ENCODE data around the gene KANSL1. TPM values are rescaled to one million over a fixed set of nuclear protein-coding genes. Genes with fewer than 3 reads are reported as not detected.

The KANSL1 gene
- total and polyA plus RNA-seq, 2 experiments from 2014 or later, result 37.3 to 84.3 TPM

- no peak overlapping the region for H2AFZ ChIP-seq
- TF ChIP-seq, protein P1, sequence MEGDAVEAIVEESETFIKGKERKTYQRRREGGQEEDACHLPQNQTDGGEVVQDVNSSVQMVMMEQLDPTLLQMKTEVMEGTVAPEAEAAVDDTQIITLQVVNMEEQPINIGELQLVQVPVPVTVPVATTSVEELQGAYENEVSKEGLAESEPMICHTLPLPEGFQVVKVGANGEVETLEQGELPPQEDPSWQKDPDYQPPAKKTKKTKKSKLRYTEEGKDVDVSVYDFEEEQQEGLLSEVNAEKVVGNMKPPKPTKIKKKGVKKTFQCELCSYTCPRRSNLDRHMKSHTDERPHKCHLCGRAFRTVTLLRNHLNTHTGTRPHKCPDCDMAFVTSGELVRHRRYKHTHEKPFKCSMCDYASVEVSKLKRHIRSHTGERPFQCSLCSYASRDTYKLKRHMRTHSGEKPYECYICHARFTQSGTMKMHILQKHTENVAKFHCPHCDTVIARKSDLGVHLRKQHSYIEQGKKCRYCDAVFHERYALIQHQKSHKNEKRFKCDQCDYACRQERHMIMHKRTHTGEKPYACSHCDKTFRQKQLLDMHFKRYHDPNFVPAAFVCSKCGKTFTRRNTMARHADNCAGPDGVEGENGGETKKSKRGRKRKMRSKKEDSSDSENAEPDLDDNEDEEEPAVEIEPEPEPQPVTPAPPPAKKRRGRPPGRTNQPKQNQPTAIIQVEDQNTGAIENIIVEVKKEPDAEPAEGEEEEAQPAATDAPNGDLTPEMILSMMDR (IDR thresholded peaks at IDR 0.05; ENCODE audit: poor library complexity), result no peak
- no peak for TF ChIP-seq EZH2 (IDR thresholded peaks at IDR 0.05; ENCODE audit: borderline replicate concordance)
- TF ChIP-seq EZH2phosphoT487 (IDR thresholded peaks at IDR 0.05; ENCODE audit: low read depth, severe bottlenecking, unreplicated experiment), result no peak
- H3K27ac ChIP-seq, result no peak overlapping the region
- H4K20me1 ChIP-seq (ENCODE audit: insufficient read depth, poor library complexity, severe bottlenecking), result peaks cover 2% of the 10 kb centered on the region
- no peaks in the 10 kb centered on the region for H3K9me3 ChIP-seq (ENCODE audit: low read depth)
- H3K36me3 ChIP-seq (replicated peaks; ENCODE audit: insufficient read depth, low read depth), result no peaks in the 10 kb centered on the region
- H3K79me2 ChIP-seq, result peaks cover 68% of the 10 kb centered on the region
- WGBS (ENCODE audit: low lambda C conversion rate, missing lambda C conversion rate), result 77% methylated on average over 4 of the region's 4 CpGs
- no peaks in the 10 kb centered on the region for H3K27me3 ChIP-seq
- peaks cover under 1% of the 10 kb centered on the region for H3K4me1 ChIP-seq (ENCODE audit: insufficient read depth)
- DNase-seq (ENCODE audit: low spot score), result no peak
- H3K4me3 ChIP-seq, result no peak overlapping the region
- no peaks in the 10 kb centered on the region for H3K9me2 ChIP-seq (replicated peaks; ENCODE audit: insufficient read depth)
- H3K4me2 ChIP-seq, result no peak overlapping the region
These were observed 136.4 kb downstream of the KANSL1 start for GRCh38 chr17:46056800-46057304.

DNA sequence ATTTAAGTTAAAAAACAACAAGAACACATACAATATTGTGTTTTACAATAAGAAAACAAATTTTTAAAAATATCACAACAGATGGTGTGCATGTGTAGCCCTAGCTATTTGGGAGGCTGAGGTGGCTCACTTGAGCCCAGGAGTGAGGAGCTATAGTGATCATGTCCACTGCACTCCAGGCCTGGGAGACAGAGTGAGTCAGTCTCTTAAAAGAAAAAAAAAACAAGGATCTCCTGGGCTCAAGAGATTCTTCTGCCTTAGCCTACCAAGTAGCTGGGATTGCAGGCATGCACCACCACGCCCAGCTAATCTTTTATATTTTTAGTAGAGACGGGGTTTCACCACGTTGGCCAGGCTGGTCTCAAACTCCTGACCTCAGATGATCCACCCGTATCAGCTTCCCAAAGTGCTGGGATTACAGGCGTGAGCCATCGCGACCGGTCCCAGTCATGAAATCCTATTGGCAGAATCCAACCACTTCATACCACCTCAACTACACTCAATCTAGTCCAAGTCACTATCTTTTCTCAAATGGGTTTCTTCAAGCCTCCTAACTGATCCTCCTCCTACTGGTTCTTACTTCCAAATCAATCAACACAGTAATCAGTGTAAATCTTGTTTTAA lies 139.2 kb downstream of the KANSL1 start:
- Histone ChIP-seq H2AFZ (no peak overlapping the region), H3K4me1 (ENCODE audit: insufficient read depth) (peaks cover 4% of the 10 kb centered on the region), H3K9me2 (replicated peaks; ENCODE audit: insufficient read depth) (no peaks in the 10 kb centered on the region), H3K4me2 (no peak overlapping the region), H3K9me3 (ENCODE audit: low read depth) (no peaks in the 10 kb centered on the region), H3K4me3 (no peak overlapping the region), H3K27me3 (no peaks in the 10 kb centered on the region), H4K20me1 (ENCODE audit: insufficient read depth, poor library complexity, severe bottlenecking) (peaks cover 14% of the 10 kb centered on the region), H3K79me2 (peaks cover 65% of the 10 kb centered on the region), H3K36me3 (replicated peaks; ENCODE audit: insufficient read depth, low read depth) (no peaks in the 10 kb centered on the region), H3K27ac (no peak overlapping the region)
- WGBS (ENCODE audit: low lambda C conversion rate, missing lambda C conversion rate), result 91% methylated on average over 8 of the region's 8 CpGs
- DNase-seq (ENCODE audit: low spot score), result no peak
- TF ChIP-seq EZH2 (IDR thresholded peaks at IDR 0.05; ENCODE audit: borderline replicate concordance), result no peak
- TF ChIP-seq EZH2phosphoT487 (IDR thresholded peaks at IDR 0.05; ENCODE audit: low read depth, severe bottlenecking, unreplicated experiment), result no peak
- TF ChIP-seq, protein P1 (IDR thresholded peaks at IDR 0.05; ENCODE audit: poor library complexity), result no peak

DNA sequence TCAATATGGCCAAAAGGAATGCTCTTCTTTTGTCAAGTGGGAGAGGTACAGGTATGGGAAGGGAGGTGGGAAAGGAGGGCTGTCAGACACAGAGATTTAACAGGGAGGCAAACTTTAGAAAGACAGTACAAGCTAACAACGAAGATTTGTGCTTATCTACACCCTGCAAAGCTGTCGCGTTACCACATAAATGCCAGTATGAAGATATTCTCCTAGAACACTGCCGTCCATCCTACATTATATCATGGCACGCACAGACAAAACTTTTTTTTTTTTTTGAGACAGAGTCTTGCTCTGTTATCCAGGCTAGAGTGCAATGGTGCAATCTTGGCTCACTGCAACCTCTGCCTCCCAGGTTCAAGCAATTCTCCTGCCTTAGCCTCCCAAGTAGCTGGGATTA lies 143.6 kb downstream of the KANSL1 start:
- Histone ChIP-seq H3K27ac (no peak overlapping the region), H3K9me2 (replicated peaks; ENCODE audit: insufficient read depth) (no peaks in the 10 kb centered on the region), H2AFZ (no peak overlapping the region), H3K9me3 (ENCODE audit: low read depth) (no peaks in the 10 kb centered on the region), H4K20me1 (ENCODE audit: insufficient read depth, poor library complexity, severe bottlenecking) (peaks cover 14% of the 10 kb centered on the region), H3K4me2 (no peak overlapping the region), H3K79me2 (peaks cover 39% of the 10 kb centered on the region), H3K4me3 (no peak overlapping the region), H3K27me3 (no peaks in the 10 kb centered on the region), H3K36me3 (replicated peaks; ENCODE audit: insufficient read depth, low read depth) (no peaks in the 10 kb centered on the region), H3K4me1 (ENCODE audit: insufficient read depth) (peaks cover 6% of the 10 kb centered on the region)
- TF ChIP-seq EZH2phosphoT487 (IDR thresholded peaks at IDR 0.05; ENCODE audit: low read depth, severe bottlenecking, unreplicated experiment) (no peak), EZH2 (IDR thresholded peaks at IDR 0.05; ENCODE audit: borderline replicate concordance) (no peak)
- TF ChIP-seq, protein P1 (IDR thresholded peaks at IDR 0.05; ENCODE audit: poor library complexity), result no peak
- DNase-seq (ENCODE audit: low spot score), result no peak
- WGBS (ENCODE audit: low lambda C conversion rate, missing lambda C conversion rate), result 97% methylated on average over 5 of the region's 5 CpGs

Measured in hepatocyte (in vitro differentiated cells).